ENCODE results near the gene ANKS1A. TPM values are rescaled to one million over a fixed set of nuclear protein-coding genes. Genes with fewer than 3 reads are reported as not detected.

ANKS1A gene
- total and polyA plus RNA-seq, 2 experiments from 2014 or later: 17.5 to 25.4 TPM

GRCh38 chr6:35014786-35015185 lies 125.7 kb downstream of the ANKS1A start:
- Histone ChIP-seq H3K9me2 (replicated peaks; ENCODE audit: insufficient read depth) (no peaks in the 10 kb centered on the region), H2AFZ (no peak overlapping the region), H4K20me1 (ENCODE audit: insufficient read depth, poor library complexity, severe bottlenecking) (no peaks in the 10 kb centered on the region), H3K9me3 (ENCODE audit: low read depth) (no peaks in the 10 kb centered on the region), H3K4me1 (ENCODE audit: insufficient read depth) (peaks cover 39% of the 10 kb centered on the region), H3K4me3 (no peak overlapping the region), H3K27me3 (no peaks in the 10 kb centered on the region), H3K36me3 (replicated peaks; ENCODE audit: insufficient read depth, low read depth) (no peaks in the 10 kb centered on the region), H3K79me2 (peaks cover 3% of the 10 kb centered on the region), H3K27ac (no peak overlapping the region), H3K4me2 (no peak overlapping the region)
- no peak for DNase-seq (ENCODE audit: low spot score)
- TF ChIP-seq EZH2phosphoT487 (IDR thresholded peaks at IDR 0.05; ENCODE audit: low read depth, severe bottlenecking, unreplicated experiment): no peak
- no peak for TF ChIP-seq EZH2 (IDR thresholded peaks at IDR 0.05; ENCODE audit: borderline replicate concordance)
- TF ChIP-seq CTCF (IDR thresholded peaks at IDR 0.05; ENCODE audit: poor library complexity): no peak
- 79% methylated on average over 3 of the region's 3 CpGs for whole genome bisulfite sequencing (ENCODE audit: low lambda C conversion rate, missing lambda C conversion rate)

GRCh38 chr6:35015476-35015875 lies 126.4 kb downstream of the ANKS1A start:
- WGBS (ENCODE audit: low lambda C conversion rate, missing lambda C conversion rate): 83% methylated on average over 4 of the region's 4 CpGs
- no peak overlapping the region for H3K27ac ChIP-seq
- no peaks in the 10 kb centered on the region for H3K27me3 ChIP-seq
- no peaks in the 10 kb centered on the region for H3K9me2 ChIP-seq (replicated peaks; ENCODE audit: insufficient read depth)
- no peak overlapping the region for H3K4me2 ChIP-seq
- no peaks in the 10 kb centered on the region for H4K20me1 ChIP-seq (ENCODE audit: insufficient read depth, poor library complexity, severe bottlenecking)
- no peak for DNase-seq (ENCODE audit: low spot score)
- H3K36me3 ChIP-seq (replicated peaks; ENCODE audit: insufficient read depth, low read depth): no peaks in the 10 kb centered on the region
- H3K79me2 ChIP-seq: peaks cover 6% of the 10 kb centered on the region
- TF ChIP-seq CTCF (IDR thresholded peaks at IDR 0.05; ENCODE audit: poor library complexity) (no peak), EZH2 (IDR thresholded peaks at IDR 0.05; ENCODE audit: borderline replicate concordance) (no peak), EZH2phosphoT487 (IDR thresholded peaks at IDR 0.05; ENCODE audit: low read depth, severe bottlenecking, unreplicated experiment) (no peak)
- H3K9me3 ChIP-seq (ENCODE audit: low read depth): no peaks in the 10 kb centered on the region
- H2AFZ ChIP-seq: no peak overlapping the region
- H3K4me3 ChIP-seq: no peak overlapping the region
- H3K4me1 ChIP-seq (ENCODE audit: insufficient read depth): peaks cover 40% of the 10 kb centered on the region

- Histone ChIP-seq H3K79me2 (peaks cover 10% of the 10 kb centered on the region), H3K4me1 (ENCODE audit: insufficient read depth) (peaks cover 45% of the 10 kb centered on the region), H3K9me3 (ENCODE audit: low read depth) (no peaks in the 10 kb centered on the region), H4K20me1 (ENCODE audit: insufficient read depth, poor library complexity, severe bottlenecking) (no peaks in the 10 kb centered on the region), H3K9me2 (replicated peaks; ENCODE audit: insufficient read depth) (no peaks in the 10 kb centered on the region), H3K36me3 (replicated peaks; ENCODE audit: insufficient read depth, low read depth) (no peaks in the 10 kb centered on the region), H3K27me3 (no peaks in the 10 kb centered on the region), H3K27ac (peak overlapping the region; percentile 91), H3K4me3 (no peak overlapping the region), H3K4me2 (no peak overlapping the region), H2AFZ (no peak overlapping the region)
- DNase-seq (ENCODE audit: low spot score): no peak
- TF ChIP-seq CTCF (IDR thresholded peaks at IDR 0.05; ENCODE audit: poor library complexity): no peak
- WGBS (ENCODE audit: low lambda C conversion rate, missing lambda C conversion rate): 0% methylated on average over 1 of the region's 1 CpG
Measured at GRCh38 chr6:35015996-35016395, 126.9 kb downstream of the ANKS1A start.

Measured in hepatocyte (in vitro differentiated cells).